Stimulated activated naive CD8-positive, alpha-beta T cell treated with anti-CD3 and anti-CD28 coated beads, Interleukin-15, Interleukin-2, amounts not matched to agents 100 ng/mL and 50 ng/mL, for 24 hours (primary cell): ENCODE data around the gene KIDINS220.

Experiments used
- H3K27ac Mint-ChIP-seq: one replicate; pipeline ENCODE4 v1.8.0; 2021; ENCODE audit warnings: mild to moderate bottlenecking, mixed read lengths
- H3K27me3 Mint-ChIP-seq: one replicate; pipeline ENCODE4 v1.8.0; 2021; ENCODE audit warnings: mixed read lengths
- H3K36me3 Mint-ChIP-seq: one replicate; pipeline ENCODE4 v1.8.0; 2021; ENCODE audit warnings: low read depth, mixed read lengths
- H3K4me1 Mint-ChIP-seq: one replicate; pipeline ENCODE4 v1.8.0; 2021; ENCODE audit warnings: low read depth, mixed read lengths
- H3K4me3 Mint-ChIP-seq: one replicate; pipeline ENCODE4 v1.8.0; 2021; ENCODE audit warnings: mild to moderate bottlenecking, mixed read lengths
- H3K9me3 Mint-ChIP-seq: one replicate; pipeline ENCODE4 v1.8.0; 2021; ENCODE audit warnings: mixed read lengths

Gene KIDINS220

GRCh38 chr2:8725838-8726237 lies 111.6 kb downstream of the KIDINS220 start:
- H3K4me3 Mint-ChIP-seq, result no peak overlapping the region
- H3K27ac Mint-ChIP-seq, result no peak overlapping the region
- no peaks in the 10 kb centered on the region for H3K27me3 Mint-ChIP-seq
- H3K36me3 Mint-ChIP-seq, result peaks cover 21% of the 10 kb centered on the region
- H3K4me1 Mint-ChIP-seq, result no peaks in the 10 kb centered on the region
- H3K9me3 Mint-ChIP-seq, result no peaks in the 10 kb centered on the region

GRCh38 chr2:8722986-8723385 lies 114.4 kb downstream of the KIDINS220 start:
- H3K36me3 Mint-ChIP-seq, result no peaks in the 10 kb centered on the region
- H3K27ac Mint-ChIP-seq, result no peak overlapping the region
- H3K4me3 Mint-ChIP-seq, result no peak overlapping the region
- H3K4me1 Mint-ChIP-seq, result no peaks in the 10 kb centered on the region
- no peaks in the 10 kb centered on the region for H3K27me3 Mint-ChIP-seq
- H3K9me3 Mint-ChIP-seq, result no peaks in the 10 kb centered on the region

- peaks cover 4% of the 10 kb centered on the region for H3K27me3 Mint-ChIP-seq
- H3K36me3 Mint-ChIP-seq, result no peaks in the 10 kb centered on the region
- no peaks in the 10 kb centered on the region for H3K4me1 Mint-ChIP-seq
- H3K27ac Mint-ChIP-seq, result no peak overlapping the region
- H3K9me3 Mint-ChIP-seq, result peaks cover 6% of the 10 kb centered on the region
- H3K4me3 Mint-ChIP-seq, result no peak overlapping the region
Observed at GRCh38 chr2:8721410-8721809, 116.0 kb downstream of the KIDINS220 start.

GRCh38 chr2:8720741-8721140 lies 116.7 kb downstream of the KIDINS220 start:
- Mint-ChIP-seq H3K27ac (no peak overlapping the region), H3K9me3 (peaks cover 12% of the 10 kb centered on the region), H3K4me1 (no peaks in the 10 kb centered on the region), H3K4me3 (no peak overlapping the region), H3K27me3 (peaks cover 5% of the 10 kb centered on the region), H3K36me3 (no peaks in the 10 kb centered on the region)

GRCh38 chr2:8719528-8719927 lies 117.9 kb downstream of the KIDINS220 start:
- H3K27me3 Mint-ChIP-seq, result peaks cover 7% of the 10 kb centered on the region
- no peak overlapping the region for H3K27ac Mint-ChIP-seq

GRCh38 chr2:8714971-8715370 lies 122.4 kb downstream of the KIDINS220 start:
- Mint-ChIP-seq H3K27ac (no peak overlapping the region), H3K4me3 (no peak overlapping the region), H3K27me3 (peaks cover 11% of the 10 kb centered on the region), H3K9me3 (peaks cover 15% of the 10 kb centered on the region), H3K36me3 (no peaks in the 10 kb centered on the region), H3K4me1 (no peaks in the 10 kb centered on the region)

More at GRCh38 chr2:8719528-8719927, 117.9 kb downstream of the KIDINS220 start:
- no peak overlapping the region for H3K4me3 Mint-ChIP-seq
- peaks cover 15% of the 10 kb centered on the region for H3K9me3 Mint-ChIP-seq
- H3K36me3 Mint-ChIP-seq, result no peaks in the 10 kb centered on the region
- no peaks in the 10 kb centered on the region for H3K4me1 Mint-ChIP-seq

- H3K9me3 Mint-ChIP-seq, result peaks cover 15% of the 10 kb centered on the region
- H3K27ac Mint-ChIP-seq, result no peak overlapping the region
- no peaks in the 10 kb centered on the region for H3K4me1 Mint-ChIP-seq
- peaks cover 11% of the 10 kb centered on the region for H3K27me3 Mint-ChIP-seq
- no peak overlapping the region for H3K4me3 Mint-ChIP-seq
- no peaks in the 10 kb centered on the region for H3K36me3 Mint-ChIP-seq
Observed at GRCh38 chr2:8714283-8714682, 123.1 kb downstream of the KIDINS220 start.

GRCh38 chr2:8710951-8711350 lies 126.5 kb downstream of the KIDINS220 start:
- peaks cover 5% of the 10 kb centered on the region for H3K9me3 Mint-ChIP-seq
- H3K36me3 Mint-ChIP-seq, result no peaks in the 10 kb centered on the region
- H3K27ac Mint-ChIP-seq, result no peak overlapping the region
- no peaks in the 10 kb centered on the region for H3K4me1 Mint-ChIP-seq
- no peak overlapping the region for H3K4me3 Mint-ChIP-seq
- peaks cover 6% of the 10 kb centered on the region for H3K27me3 Mint-ChIP-seq

GRCh38 chr2:8709611-8710010 lies 127.8 kb downstream of the KIDINS220 start:
- Mint-ChIP-seq H3K9me3 (no peaks in the 10 kb centered on the region), H3K4me3 (no peak overlapping the region), H3K27ac (no peak overlapping the region), H3K27me3 (peaks cover 3% of the 10 kb centered on the region), H3K4me1 (no peaks in the 10 kb centered on the region), H3K36me3 (no peaks in the 10 kb centered on the region)

- H3K27ac Mint-ChIP-seq, result no peak overlapping the region
- H3K36me3 Mint-ChIP-seq, result no peaks in the 10 kb centered on the region
- H3K27me3 Mint-ChIP-seq, result no peaks in the 10 kb centered on the region
- no peaks in the 10 kb centered on the region for H3K9me3 Mint-ChIP-seq
- H3K4me3 Mint-ChIP-seq, result no peak overlapping the region
- no peaks in the 10 kb centered on the region for H3K4me1 Mint-ChIP-seq
Observed at GRCh38 chr2:8704906-8705305, 132.5 kb downstream of the KIDINS220 start.

- no peaks in the 10 kb centered on the region for H3K27me3 Mint-ChIP-seq
- no peaks in the 10 kb centered on the region for H3K9me3 Mint-ChIP-seq
- no peaks in the 10 kb centered on the region for H3K4me1 Mint-ChIP-seq
- no peak overlapping the region for H3K27ac Mint-ChIP-seq
- no peaks in the 10 kb centered on the region for H3K36me3 Mint-ChIP-seq
- H3K4me3 Mint-ChIP-seq, result no peak overlapping the region
Observed at GRCh38 chr2:8701681-8702379, 135.6 kb downstream of the KIDINS220 start.

- Mint-ChIP-seq H3K36me3 (no peaks in the 10 kb centered on the region), H3K4me1 (no peaks in the 10 kb centered on the region), H3K27ac (no peak overlapping the region), H3K27me3 (no peaks in the 10 kb centered on the region), H3K4me3 (no peak overlapping the region), H3K9me3 (no peaks in the 10 kb centered on the region)
Observed at GRCh38 chr2:8699839-8700238, 137.6 kb downstream of the KIDINS220 start.

GRCh38 chr2:8697190-8697589 lies 140.2 kb downstream of the KIDINS220 start:
- Mint-ChIP-seq H3K36me3 (no peaks in the 10 kb centered on the region), H3K4me1 (peaks cover 3% of the 10 kb centered on the region), H3K9me3 (no peaks in the 10 kb centered on the region), H3K27ac (no peak overlapping the region), H3K27me3 (peaks cover 8% of the 10 kb centered on the region), H3K4me3 (no peak overlapping the region)

GRCh38 chr2:8694737-8695136 lies 142.7 kb downstream of the KIDINS220 start:
- Mint-ChIP-seq H3K4me1 (peaks cover 3% of the 10 kb centered on the region), H3K27me3 (peaks cover 21% of the 10 kb centered on the region), H3K4me3 (no peak overlapping the region), H3K36me3 (no peaks in the 10 kb centered on the region), H3K27ac (no peak overlapping the region), H3K9me3 (no peaks in the 10 kb centered on the region)

- Mint-ChIP-seq H3K27me3 (peaks cover 21% of the 10 kb centered on the region), H3K36me3 (no peaks in the 10 kb centered on the region), H3K9me3 (no peaks in the 10 kb centered on the region), H3K27ac (no peak overlapping the region), H3K4me3 (peak overlapping the region; percentile 10), H3K4me1 (peaks cover 3% of the 10 kb centered on the region)
Observed at GRCh38 chr2:8693157-8693821, 144.1 kb downstream of the KIDINS220 start.

- H3K27ac Mint-ChIP-seq, result no peak overlapping the region
- H3K9me3 Mint-ChIP-seq, result no peaks in the 10 kb centered on the region
- H3K4me3 Mint-ChIP-seq, result no peak overlapping the region
- peaks cover 3% of the 10 kb centered on the region for H3K4me1 Mint-ChIP-seq
- peaks cover 21% of the 10 kb centered on the region for H3K27me3 Mint-ChIP-seq
- no peaks in the 10 kb centered on the region for H3K36me3 Mint-ChIP-seq
Observed at GRCh38 chr2:8692783-8693156, 144.6 kb downstream of the KIDINS220 start.
